HG03045 (cell line): ENCODE measurements around the gene STARD3.
A peak's percentile ranks its signal among the peaks of the same experiment; 100 is the strongest.
"Not testable (repeated sequence)": the region's sequence is repeated elsewhere in the genome, so short reads cannot be mapped to it uniquely, and the experiment has no call there.

Experiments
- ATAC-seq: cut with Tn5 transposase; IDR thresholded peaks from one replicate; pipeline ENCODE4 v1.9.1; 2021; ENCODE audit warnings: mild to moderate bottlenecking, moderate library complexity; ENCODE audit not compliant: unreplicated experiment

STARD3 gene

DNA sequence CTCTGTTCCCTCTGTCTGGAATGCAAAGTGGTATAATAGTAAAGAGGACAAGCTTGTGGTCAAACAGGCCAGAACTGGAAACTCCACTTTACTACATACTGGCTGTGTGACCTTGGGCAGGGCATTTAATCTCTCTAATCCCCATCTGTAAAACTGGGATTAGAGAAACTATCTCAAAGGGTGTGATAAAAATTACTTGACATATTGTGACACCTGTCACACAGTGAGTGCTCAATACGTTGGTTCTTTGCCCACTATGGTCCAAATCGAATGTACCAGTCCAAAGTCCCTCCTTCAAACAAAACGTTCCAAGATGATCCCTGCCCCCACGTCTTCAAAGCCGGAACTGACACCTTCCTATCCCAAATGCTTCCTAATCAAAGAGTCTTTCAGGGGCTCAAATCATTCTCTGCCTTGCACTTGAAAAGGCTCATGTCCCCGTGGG is 50.2 kb downstream of the STARD3 start:
- ATAC-seq, result no peak

DNA sequence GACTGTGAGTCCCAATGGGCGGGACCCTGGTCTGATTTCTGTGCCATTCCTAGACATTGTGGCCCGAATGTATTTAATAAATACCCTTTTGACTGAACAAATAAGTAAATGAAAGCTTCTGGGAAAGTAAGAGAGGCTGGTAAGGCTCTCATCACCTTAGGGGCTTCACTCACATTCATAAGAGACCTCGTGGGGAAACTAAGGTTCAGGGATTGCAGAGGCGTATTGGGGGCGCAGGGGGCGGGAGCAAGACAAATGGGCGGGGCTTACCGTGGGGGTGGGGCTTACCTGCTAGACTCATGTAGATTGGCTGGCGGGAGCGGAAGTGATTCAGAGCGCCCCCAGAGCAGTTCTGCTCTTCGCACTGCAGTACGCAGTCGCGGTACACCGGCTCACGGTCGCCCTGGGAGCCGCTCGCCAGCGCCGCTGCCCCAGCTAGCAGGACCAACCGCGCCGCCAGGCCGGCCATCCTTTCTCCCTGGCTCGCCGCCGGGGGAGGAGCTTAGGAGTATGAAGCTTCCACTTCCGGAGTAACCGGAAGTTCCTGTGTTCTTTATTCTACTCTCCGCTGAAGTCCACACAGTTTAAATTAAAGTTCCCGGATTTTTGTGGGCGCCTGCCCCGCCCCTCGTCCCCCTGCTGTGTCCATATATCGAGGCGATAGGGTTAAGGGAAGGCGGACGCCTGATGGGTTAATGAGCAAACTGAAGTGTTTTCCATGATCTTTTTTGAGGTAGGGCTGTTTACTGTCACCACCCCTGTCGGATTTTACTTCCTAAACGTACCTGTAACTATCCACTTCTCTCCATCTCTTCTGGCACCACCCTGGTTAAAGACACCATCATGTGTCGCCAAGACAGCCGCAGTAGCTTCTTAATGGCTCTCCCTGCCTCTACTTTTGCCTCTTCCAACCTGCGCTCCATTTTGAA is 50.9 kb downstream of the STARD3 start, which contains the start of gene PGAP3:
PGAP3 (minus strand) TSS at position 512 of the 929 bp plus-strand sequence; CDS start at position 469, 43 bp downstream.
- peak; percentile 74 for ATAC-seq

DNA sequence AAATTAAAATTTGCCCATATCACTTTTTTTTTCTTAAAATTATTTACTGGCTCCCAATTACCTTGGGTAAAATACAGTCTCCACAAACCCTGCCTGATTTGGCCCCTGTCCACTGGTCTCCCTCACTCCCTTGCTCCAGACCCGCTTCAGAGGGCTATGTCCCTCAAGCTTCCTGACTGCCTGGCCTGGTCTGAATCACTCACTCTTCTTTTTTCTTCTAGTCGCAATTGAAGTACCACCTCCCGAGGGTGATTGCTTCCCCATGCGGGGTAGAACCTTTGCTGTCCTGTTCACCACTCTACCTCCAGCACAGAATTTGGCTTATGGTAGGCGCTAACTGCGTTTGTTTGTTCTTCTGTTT is 51.5 kb downstream of the STARD3 start:
- ATAC-seq, result no peak

DNA sequence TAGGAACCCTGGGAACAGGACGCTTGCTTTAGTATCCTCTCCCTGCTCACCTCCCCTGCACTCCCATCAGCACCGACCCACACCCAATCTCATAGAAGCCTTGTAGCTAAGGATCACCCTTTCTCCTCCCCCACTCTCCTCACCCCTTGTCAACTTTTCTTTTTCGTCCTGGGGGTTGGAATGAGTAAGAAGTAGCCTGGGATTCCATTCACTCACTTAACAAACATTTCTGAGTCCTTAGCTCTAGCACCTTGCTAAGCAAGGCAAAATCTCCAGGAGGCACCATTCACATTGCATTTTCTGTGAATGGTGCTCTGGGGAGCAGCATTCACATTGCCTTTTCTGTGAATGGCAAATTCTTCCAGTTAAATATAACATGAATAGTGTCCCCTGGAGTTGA is 52.0 kb downstream of the STARD3 start:
- no peak for ATAC-seq

DNA sequence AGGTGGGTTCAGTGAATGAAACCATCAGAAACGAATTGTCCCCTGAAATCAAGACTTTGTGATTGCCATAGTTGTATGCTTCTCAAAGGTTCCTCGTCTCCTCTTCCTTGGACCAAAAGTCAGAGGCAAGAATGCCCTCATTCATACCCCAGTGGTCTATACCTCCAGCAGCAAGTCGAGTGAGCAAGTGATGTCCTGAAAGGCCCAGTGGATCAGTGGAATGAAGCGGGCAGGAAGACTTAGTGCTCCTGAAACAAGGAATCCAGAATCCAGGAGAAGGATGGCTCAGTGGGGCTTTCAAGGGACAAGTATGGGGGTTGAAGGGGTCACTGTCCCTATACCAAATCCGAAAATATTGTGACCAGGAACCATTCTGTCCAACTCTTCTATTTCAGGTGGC is 57.6 kb downstream of the STARD3 start:
- ATAC-seq, result no peak

DNA sequence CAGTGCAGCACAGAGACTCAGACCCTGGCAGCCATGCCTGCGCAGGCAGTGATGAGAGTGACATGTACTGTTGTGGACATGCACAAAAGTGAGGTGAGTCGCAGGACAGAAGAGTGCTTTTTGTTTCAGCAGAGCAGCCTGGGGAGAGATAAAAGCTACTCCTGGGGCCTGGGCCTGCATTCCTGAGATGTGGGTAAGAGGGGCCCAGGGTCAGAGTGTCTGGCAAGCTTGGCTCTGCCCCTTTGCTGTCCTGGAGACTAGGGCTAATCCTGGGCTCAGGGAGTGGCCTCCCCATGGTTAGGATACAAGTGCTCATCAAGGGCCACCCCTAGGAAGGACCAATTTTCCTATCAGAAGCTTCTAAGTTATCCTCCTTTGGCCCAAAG is 58.1 kb downstream of the STARD3 start:
- ATAC-seq, result no peak

DNA sequence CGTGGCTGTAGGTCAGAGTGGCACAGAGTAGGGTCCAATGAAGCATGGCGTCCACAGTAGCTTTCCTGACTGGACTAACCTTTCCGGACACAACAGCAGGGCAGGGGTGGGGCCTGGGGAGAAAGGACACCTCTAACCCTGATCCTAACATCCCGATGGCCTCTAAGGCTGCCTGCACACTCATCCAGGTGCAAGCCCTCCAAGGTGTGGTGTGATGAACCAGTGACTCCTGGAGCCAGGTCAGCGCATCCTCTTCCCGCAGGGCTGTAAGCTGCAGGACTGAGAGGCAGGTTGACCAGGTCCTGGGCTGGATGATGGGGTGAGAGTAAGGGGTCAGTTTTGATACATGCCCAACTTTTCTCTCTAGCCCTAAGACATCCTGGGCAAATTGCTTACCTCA is 59.8 kb downstream of the STARD3 start:
- ATAC-seq, result no peak

DNA sequence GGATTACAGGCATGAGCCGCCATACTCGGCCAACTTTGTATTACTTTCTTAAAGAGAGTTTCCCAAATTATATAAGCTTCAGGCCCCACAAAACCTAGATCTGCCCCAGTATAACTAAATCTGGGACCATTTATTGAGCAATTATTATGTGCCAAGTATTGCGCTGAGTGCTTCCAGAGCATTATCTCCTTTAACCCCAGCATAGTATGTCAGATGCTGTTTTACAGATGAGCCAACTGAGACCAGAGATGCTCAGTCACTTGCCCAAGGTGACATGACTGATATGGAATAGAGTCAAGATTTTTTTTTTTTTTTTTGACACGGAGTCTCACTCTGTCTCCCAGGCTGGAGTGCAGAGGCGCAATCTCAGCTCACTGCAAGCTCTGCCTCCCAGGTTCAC is 61.0 kb downstream of the STARD3 start:
- no peak for ATAC-seq

DNA sequence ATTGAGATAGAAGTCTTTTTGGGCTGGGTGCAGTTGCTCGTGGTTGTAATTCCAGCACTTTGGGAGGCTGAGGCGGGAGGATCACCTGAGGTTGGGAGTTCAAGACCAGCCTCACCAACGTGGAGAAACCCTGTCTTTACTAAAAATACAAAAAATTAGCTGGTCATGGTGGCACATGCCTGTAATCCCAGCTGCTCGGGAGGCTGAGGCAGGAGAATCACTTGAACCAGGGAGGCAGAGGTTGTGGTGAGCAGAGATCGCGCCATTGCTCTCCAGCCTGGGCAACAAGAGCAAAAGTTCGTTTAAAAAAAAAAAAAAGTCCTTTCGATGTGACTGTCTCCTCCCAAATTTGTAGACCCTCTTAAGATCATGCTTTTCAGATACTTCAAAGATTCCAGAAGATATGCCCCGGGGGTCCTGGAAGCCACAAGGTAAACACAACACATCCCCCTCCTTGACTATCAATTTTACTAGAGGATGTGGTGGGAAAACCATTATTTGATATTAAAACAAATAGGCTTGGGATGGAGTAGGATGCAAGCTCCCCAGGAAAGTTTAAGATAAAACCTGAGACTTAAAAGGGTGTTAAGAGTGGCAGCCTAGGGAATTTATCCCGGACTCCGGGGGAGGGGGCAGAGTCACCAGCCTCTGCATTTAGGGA is 62.3 kb downstream of the STARD3 start:
- ATAC-seq, result not testable (repeated sequence)

DNA sequence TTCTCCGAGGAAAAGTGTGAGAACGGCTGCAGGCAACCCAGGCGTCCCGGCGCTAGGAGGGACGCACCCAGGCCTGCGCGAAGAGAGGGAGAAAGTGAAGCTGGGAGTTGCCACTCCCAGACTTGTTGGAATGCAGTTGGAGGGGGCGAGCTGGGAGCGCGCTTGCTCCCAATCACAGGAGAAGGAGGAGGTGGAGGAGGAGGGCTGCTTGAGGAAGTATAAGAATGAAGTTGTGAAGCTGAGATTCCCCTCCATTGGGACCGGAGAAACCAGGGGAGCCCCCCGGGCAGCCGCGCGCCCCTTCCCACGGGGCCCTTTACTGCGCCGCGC is 62.8 kb downstream of the STARD3 start, which contains the start of gene ERBB2:
ERBB2 (plus strand) TSS at position 247 of the 330 bp plus-strand sequence. CDS start 175 bp downstream, outside the sequence.
- no peak for ATAC-seq

DNA sequence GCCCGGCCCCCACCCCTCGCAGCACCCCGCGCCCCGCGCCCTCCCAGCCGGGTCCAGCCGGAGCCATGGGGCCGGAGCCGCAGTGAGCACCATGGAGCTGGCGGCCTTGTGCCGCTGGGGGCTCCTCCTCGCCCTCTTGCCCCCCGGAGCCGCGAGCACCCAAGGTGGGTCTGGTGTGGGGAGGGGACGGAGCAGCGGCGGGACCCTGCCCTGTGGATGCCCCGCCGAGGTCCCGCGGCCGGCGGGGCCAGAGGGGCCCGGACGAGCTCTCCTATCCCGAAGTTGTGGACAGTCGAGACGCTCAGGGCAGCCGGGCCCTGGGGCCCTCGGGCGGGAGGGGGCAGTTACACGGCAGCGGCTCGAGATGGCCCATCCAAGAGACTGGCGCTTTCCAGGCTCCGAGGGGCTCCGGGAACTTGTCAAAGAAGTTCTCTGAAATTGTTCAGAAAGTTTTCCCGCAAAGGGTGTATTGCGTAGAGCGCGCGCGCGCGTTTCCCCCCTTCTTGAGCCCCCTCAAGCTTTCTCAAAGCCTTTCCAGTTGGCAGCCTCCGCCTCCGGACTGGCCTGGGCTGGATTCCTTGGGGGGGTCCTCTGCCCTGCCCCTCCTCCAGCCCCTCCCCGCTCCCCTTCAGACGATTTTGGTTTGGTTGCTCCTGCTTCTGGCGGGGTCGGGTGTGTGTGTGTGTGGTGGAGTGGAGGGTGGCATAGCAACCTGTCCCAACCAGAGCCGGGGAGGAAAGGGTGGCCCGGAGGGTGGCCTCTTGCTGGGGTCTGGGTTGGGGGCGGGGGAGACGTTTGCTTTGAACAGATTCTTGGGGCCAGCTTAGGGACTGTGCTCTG is 63.4 kb downstream of the STARD3 start:
- ATAC-seq, result no peak

DNA sequence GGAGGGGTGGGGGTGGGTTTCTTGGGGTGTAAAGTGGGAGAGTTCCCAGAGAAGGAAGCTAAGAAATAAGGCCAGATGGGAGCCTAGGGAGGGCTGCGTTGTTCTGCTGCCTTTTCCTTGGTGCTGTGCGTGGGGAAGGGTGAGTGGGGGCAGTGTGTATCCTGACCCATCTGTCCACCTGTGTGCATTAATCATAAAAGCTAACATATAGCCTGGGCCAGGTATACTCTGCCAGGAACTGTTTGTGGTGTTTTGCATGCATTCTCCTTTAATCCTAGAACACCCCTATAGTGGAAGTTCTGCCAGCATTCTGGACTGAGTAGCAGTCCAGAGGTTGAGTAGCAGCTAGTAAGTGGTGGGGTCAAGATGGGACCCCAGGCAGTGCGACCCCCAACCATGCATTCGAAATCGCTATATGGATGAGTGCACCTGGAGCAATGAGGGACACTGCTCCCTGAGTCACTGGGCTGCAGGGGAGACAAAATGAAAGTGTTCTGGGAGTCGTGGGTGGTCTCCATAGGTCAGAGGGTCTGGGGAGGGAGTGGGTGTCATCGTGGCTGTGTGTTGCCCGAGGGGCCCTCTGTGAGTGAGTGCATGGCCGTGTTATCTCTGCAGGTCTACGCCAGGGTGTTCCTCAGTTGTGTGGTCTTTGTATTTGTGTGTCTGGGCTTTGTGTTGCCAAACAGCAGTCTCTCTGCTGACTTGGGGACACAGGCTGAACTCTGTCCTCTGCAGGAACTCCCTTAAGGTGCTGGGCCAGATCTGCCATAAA is 64.3 kb downstream of the STARD3 start:
- no peak for ATAC-seq

DNA sequence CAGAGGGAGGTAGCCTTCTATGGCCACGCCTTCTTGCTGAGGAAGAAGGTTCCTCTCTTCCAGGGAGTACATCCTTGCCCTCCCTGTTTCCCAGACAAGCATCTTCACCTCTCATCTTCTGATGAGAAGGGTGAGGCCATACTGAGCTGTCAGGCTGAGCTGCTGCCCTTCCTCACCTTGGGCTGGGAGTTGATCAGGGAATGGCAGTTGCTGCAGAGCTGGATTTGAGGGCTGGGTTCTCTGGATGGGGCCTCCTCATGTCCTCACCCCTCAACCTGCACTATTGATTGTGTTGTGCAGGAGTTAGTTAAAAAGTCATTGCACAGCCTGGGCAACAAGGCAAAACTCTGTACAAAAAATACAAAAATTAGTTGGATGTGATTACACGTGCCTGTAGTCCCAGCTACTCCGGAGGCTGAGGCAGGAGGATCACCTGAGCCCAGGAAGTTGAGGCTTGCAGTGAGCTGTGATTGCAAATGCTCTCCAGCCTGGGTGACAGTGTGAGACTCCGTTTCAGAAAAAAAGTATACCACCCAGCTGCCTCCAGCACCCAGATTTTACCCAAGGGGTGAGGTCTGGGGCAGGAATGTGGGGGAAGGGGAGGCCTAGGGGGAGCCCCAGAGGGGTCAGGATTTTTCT is 65.0 kb downstream of the STARD3 start:
- ATAC-seq, result no peak

DNA sequence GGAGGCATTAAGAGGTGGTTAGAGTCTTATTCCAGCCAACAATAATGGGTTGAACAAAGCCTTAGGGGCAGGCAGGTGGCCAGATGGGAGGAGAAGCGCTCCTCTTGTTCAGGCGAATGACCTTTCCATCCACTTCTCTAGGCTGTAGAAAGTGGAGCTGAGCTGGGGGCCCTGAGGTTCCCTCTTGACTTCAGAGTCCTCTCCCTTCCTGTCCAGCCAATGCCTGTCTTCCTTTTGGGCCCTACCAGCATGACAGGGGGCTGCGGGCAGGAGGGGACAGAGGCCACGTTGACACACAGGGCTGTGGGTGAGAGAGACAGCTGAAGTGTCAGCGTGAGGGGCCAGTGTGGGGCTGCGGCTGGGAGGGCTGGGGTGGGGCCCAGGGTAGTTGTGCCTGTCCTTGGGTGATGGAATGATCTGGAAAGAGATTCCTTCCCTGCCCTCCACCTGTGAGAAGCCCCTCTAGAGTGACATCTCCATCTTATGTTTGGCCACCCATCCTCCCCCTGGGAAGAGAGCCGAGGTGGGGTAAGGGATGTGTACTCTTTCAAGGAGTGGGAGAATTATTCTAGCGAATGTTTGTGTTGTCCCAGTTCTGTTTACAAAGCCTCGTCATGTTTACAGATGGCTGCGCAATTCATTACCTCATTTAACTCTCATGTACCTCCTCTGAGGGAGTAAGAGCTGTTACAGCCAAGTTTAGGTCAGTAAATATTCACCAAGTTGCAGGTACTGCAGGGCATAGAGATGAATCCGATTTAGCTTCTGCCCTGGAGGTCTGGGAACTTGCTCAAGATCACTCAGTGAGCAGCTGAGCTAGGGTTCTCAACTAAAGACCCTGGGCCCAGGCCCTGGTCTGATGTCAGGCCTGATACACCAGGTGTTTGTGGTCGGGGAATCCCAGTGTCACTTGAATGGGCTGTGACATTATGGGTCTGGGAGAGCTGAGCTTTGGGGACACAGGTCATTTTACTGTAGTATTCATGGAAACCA is 66.3 kb downstream of the STARD3 start:
- no peak for ATAC-seq

DNA sequence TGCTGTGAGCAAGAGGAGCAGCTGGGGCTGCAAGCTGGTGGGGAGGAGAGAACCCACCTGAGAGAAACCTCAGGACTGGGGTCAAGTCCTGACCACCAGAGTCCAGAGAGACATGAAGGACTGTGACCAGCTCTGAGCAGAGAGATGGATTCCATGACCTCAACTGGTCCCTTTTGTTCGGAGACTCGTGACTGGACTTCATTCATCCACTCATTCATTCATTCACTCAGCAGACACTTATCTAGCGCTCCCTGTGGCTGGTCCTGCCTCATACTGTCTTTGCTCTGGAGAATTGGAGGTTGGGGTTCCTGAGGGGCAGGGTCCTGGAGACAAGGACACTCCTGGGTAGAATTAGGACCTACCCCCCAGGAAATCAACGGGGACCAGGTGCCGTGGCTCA is 67.0 kb downstream of the STARD3 start:
- no peak for ATAC-seq

DNA sequence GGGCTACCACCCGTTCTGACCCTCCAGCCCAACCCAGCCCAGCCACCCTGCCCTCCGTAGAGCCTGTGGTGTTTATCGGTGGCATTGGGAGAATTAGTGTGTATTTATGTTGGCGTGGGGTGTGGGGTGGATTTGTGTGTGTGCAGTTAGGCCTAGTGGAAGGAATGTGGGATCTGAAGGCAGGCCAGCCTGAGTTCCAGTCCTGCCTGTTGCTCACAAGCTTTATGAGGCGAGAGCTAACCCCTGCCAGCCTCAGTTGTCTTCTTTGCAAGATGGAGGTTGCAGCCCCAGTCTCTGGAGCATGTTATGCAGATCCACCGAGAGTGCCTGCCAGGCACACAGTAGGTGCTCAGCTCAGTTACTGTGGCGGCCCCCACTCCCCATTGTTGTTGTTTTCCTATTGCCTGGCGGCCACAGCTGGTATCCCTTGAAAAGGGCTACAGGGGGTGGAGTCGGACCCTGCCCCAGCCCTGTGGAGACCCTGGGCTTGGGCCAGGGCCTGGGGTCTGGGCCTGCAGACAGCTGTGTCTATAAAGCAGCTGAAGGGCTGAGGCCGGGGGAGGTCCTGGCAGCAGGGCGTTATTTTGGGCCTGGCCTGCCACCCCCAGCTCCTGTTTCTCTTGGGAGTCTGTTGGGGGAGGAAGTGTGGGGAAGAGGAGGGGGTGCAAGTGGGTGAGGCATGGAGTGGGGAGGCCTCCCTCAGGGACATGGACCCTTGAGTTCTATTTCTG is 68.0 kb downstream of the STARD3 start:
- no peak for ATAC-seq

DNA sequence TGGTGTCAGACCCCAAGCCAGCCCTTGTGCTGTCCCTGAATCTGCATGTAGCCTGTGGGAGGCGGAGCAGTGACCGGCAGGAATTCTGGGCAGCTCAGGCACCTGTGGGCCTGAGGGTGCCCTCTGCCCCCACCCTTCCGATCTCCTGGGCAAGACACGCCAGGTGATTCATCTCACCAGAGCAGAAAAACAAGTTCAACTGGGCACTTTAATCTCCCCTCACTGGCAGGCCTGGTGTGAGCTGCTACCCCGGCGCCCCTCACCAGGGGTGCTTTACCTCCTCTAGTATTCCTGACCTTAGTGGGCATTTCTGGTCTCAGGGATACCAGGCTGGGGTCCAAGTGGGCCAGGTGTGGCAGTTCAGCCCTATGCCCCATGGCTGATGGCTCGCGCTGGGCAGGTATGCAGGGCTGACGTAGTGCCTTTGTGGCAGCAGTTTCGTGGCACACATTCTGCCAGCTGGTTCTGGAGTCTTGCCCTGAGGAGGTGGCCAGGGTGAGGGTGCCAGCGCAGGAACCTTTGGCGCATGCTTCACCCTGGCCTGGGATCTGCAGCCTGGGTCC is 68.9 kb downstream of the STARD3 start:
- no peak for ATAC-seq

DNA sequence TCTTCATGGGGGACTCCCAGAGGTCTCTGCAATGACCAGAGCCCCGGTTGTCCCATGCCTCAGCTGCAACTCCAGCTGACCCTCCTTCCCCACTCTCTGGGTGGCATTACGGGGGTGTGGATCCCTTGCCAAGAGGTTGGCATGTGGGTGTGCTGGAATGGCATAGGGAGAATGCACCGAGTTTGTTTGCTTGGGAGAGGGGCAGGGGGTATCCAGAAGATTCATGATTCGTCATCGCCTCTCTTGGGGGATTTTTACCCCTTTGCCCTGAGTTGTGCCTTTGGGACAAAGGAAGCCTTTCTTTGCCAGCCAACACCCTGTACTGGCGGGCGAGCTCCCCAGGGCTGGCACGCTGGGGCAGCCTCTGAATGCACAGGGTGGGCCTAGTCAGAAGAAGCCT is 69.4 kb downstream of the STARD3 start:
- no peak for ATAC-seq
